ENCODE results near the gene IL23R. TPM values are rescaled to one million over a fixed set of nuclear protein-coding genes. Genes with fewer than 3 reads are reported as not detected.

IL23R gene
- total and polyA plus RNA-seq, 8 donors: 0.06 to 0.31 (median 0.13) TPM; not detected in 3

DNA sequence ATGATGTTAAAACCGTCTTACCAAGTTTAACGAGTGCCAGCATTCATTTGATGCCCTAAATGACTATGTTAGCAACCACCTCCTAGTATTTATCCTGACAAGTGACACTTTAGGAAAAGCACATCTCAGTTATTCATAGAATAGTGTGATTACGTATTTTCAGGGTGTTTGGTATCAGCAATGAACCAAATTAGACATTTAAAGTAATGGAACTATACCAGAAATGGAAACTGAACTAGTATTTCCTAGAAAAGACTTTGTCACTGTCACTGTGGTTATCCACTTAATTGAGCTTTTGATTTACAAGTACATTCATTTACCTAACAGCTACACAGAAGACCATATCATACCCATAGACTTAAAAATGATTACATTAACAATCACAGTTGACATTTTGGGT, 137.8 kb downstream of the IL23R start:
- peaks cover 3 to 13% of the 10 kb centered on the region in 2 donors for H3K4me1 ChIP-seq
- DNase-seq (no peak), ATAC-seq (no peak)
- TF ChIP-seq, protein P1, sequence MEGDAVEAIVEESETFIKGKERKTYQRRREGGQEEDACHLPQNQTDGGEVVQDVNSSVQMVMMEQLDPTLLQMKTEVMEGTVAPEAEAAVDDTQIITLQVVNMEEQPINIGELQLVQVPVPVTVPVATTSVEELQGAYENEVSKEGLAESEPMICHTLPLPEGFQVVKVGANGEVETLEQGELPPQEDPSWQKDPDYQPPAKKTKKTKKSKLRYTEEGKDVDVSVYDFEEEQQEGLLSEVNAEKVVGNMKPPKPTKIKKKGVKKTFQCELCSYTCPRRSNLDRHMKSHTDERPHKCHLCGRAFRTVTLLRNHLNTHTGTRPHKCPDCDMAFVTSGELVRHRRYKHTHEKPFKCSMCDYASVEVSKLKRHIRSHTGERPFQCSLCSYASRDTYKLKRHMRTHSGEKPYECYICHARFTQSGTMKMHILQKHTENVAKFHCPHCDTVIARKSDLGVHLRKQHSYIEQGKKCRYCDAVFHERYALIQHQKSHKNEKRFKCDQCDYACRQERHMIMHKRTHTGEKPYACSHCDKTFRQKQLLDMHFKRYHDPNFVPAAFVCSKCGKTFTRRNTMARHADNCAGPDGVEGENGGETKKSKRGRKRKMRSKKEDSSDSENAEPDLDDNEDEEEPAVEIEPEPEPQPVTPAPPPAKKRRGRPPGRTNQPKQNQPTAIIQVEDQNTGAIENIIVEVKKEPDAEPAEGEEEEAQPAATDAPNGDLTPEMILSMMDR (IDR thresholded peaks at IDR 0.05): no peak
- no peaks in the 10 kb centered on the region for H3K36me3 ChIP-seq
- H3K9me3 ChIP-seq: no peaks in the 10 kb centered on the region
- H3K27ac ChIP-seq: no peak overlapping the region
- intact Hi-C loops (cut with DNase I): no loop called here
- peaks cover 32 to 42% of the 10 kb centered on the region in 2 donors for H3K27me3 ChIP-seq
- no peak overlapping the region for H3K4me3 ChIP-seq

DNA sequence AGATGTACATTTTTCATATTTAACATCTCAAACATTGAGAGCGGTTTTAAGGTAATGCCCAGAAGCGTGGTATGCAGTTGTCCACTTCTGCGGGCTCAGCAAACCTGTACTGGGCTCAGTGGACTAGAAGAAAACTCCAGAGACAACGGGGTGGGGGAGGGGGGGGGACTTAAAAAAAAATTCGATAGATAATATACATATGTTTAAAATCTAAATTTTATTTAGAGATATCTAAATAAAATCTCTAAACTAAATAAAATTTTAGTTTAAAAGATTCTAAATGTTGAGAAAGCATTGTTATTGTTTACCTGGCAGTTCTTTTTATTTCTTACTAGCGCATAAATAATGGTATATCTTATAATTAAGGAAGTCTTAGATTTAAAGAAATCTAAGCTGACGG, 140.3 kb downstream of the IL23R start:
- intact Hi-C loops (cut with DNase I): no loop called here
- TF ChIP-seq, protein P1 (IDR thresholded peaks at IDR 0.05): no peak
- ATAC-seq (no peak), DNase-seq (no peak)
- Histone ChIP-seq H3K9me3 (no peaks in the 10 kb centered on the region), H3K4me3 (no peak overlapping the region), H3K27ac (no peak overlapping the region), H3K27me3 (peaks cover 32 to 51% of the 10 kb centered on the region in 2 donors), H3K4me1 (peaks cover 3 to 13% of the 10 kb centered on the region in 2 donors), H3K36me3 (no peaks in the 10 kb centered on the region)

DNA sequence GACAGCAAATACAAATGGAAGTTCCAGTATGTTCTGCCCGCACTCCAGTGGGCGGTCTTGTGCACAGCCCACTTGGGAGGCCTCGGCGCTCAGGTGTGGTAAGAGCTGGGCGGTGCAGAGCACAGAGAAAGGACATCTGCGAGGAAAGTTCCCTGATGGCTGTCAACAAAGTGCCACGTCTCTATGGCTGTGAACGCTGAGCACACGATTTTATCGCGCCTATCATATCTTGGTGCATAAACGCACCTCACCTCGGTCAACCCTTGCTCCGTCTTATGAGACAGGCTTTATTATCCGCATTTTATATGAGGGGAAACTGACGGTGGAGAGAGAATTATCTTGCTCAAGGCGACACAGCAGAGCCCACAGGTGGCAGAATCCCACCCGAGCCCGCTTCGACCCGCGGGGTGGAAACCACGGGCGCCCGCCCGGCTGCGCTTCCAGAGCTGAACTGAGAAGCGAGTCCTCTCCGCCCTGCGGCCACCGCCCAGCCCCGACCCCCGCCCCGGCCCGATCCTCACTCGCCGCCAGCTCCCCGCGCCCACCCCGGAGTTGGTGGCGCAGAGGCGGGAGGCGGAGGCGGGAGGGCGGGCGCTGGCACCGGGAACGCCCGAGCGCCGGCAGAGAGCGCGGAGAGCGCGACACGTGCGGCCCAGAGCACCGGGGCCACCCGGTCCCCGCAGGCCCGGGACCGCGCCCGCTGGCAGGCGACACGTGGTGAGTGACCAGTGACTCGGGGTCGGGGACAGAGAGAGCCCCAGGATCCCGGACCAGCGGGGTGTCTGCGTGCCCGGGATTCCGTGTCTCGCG, 141.2 kb downstream of the IL23R start, which contains the start of gene IL12RB2:
TSS of gene IL12RB2 (plus strand) at position 623 of the 810 bp plus-strand sequence. CDS start 12,496 bp downstream, outside the sequence.
- Histone ChIP-seq H3K36me3 (no peaks in the 10 kb centered on the region), H3K4me1 (peaks cover 3 to 13% of the 10 kb centered on the region in 2 donors), H3K27ac (no peak within 1 kb of the TSS), H3K27me3 (peaks cover 32 to 51% of the 10 kb centered on the region in 2 donors), H3K4me3 (peak within 1 kb of the TSS; percentile 20 to 44), H3K9me3 (no peaks in the 10 kb centered on the region)
- DNase-seq (peak in 2 of 4 donors; percentile 16 to 80), ATAC-seq (peak; percentile 87)
- intact Hi-C loops (cut with DNase I): no loop called here
- TF ChIP-seq, protein P1 (IDR thresholded peaks at IDR 0.05): no peak

DNA sequence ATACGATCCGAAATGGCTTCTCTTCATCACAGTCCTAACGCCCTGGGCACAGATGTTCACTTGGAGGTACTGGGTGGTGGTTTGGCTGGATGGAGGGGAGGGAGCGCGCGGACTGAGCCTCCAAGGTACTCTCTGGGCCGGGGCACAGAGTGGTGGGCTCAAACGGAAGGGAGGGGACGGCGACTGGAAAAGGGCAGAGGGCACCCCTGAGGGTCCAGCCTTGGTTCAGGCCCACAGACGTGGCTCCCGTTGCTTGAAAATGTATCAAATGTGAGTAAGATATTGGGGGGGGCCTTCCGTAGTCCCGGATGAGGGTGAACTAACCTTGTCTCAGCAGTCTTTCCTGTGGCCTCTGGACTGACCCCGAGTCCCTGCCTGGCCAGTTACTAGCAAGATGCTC, 141.9 kb downstream of the IL23R start:
- Histone ChIP-seq H3K4me3 (peak overlapping the region; percentile 20 to 44), H3K27ac (no peak overlapping the region), H3K27me3 (peaks cover 32 to 51% of the 10 kb centered on the region in 2 donors), H3K4me1 (peaks cover 3 to 13% of the 10 kb centered on the region in 2 donors), H3K36me3 (no peaks in the 10 kb centered on the region), H3K9me3 (no peaks in the 10 kb centered on the region)
- no peak for DNase-seq
- ATAC-seq: no peak
- intact Hi-C loops (cut with DNase I): no loop called here
- TF ChIP-seq, protein P1 (IDR thresholded peaks at IDR 0.05): no peak

Other genes starting within 250 kb of the IL23R start
- 10 to 100 TPM in 1 of 2 donors, 1 to 10 TPM in 1; 6.5 to 12.4 TPM for gene DNAI4, start 241.6 kb upstream of the IL23R start, total RNA-seq
- gene DNAI4, start 241.6 kb upstream of the IL23R start, polyA plus RNA-seq (ENCODE audit: insufficient read length in 6 of 6): 10 to 100 TPM in 4 of 6 donors, 1 to 10 TPM in 2; 7.7 to 13.9 (median 11.8) TPM
- gene MIER1, start 241.5 kb upstream of the IL23R start, total RNA-seq: 10 to 100 TPM; 34.5 to 38.5 TPM
- gene MIER1, start 241.5 kb upstream of the IL23R start, polyA plus RNA-seq (ENCODE audit: insufficient read length in 6 of 6): 10 to 100 TPM; 30.9 to 36.2 (median 34.3) TPM
- 10 to 100 TPM in 1 of 2 donors, 1 to 10 TPM in 1; 9.2 to 10.9 TPM for gene SLC35D1, start 112.3 kb upstream of the IL23R start, total RNA-seq
- 10 to 100 TPM in 2 of 6 donors, 1 to 10 TPM in 4; 8.5 to 10.9 (median 9.3) TPM for gene SLC35D1, start 112.3 kb upstream of the IL23R start, polyA plus RNA-seq (ENCODE audit: insufficient read length in 6 of 6)
- under 1 TPM in 1 of 2 donors, not detected in 1; 0.45 TPM for gene C1orf141, start 31.5 kb upstream of the IL23R start, total RNA-seq
- 1 to 10 TPM in 2 of 6 donors, under 1 TPM in 3, not detected in 1; 0.24 to 2.3 (median 0.35) TPM for gene C1orf141, start 31.5 kb upstream of the IL23R start, polyA plus RNA-seq (ENCODE audit: insufficient read length in 6 of 6)
- 1 to 10 TPM in 1 of 2 donors, under 1 TPM in 1; 0.90 to 1.1 TPM for gene IL12RB2, start 141.4 kb downstream of the IL23R start, total RNA-seq
- 1 to 10 TPM in 1 of 6 donors, under 1 TPM in 5; 0.48 to 1.2 (median 0.65) TPM for gene IL12RB2, start 141.4 kb downstream of the IL23R start, polyA plus RNA-seq (ENCODE audit: insufficient read length in 6 of 6)